ENCODE results near the gene RNF111.

The RNF111 gene

DNA sequence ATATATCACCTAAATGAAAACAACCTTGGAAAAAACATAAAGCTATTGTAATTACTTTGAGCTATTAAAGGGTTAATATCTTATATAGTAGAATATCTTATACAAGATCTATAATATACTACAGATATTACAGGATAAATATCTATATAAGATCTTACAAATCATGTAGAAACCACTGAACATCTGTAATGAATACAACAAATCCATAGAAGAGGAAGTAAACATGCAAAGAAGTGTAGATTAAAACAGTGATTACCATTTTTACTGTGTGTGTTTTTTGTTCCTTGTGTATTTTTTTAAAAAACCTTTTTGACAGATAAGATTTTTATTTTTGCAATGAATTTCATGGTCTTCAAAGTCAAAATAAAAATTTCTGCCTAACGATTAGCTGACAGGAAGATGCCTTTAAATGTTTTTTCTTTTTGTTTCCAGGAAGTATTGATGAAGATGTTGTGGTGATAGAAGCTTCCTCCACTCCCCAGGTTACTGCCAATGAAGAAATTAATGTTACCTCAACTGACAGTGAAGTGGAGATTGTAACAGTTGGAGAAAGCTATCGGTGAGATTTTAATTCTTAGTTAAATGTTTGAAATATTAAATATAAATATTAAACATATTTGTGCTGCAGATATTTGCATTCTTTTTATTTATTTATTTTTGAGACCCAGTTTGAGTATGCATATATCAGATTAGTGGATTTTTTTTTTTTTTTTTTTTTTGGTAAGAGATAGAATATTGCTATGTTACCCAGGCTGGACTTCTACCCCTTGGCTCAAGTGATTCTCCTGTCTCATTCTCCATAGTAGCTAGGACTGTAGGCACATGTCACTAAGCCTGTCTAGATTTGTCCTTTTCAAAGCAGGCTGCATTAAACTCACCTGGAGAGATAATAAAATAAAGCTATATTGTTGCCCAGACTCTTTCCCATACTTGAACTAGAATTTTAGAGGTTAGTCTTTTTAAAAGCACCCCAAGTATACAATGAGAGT is 64.7 kb downstream of the RNF111 start:
- Histone ChIP-seq H3K36me3 (ENCODE audit: control insufficient read depth in 1 of 2, insufficient read depth in 2 of 2, low read length in 2 of 2) (peaks cover 3 to 33% of the 10 kb centered on the region in 2 donors), H3K9me3 (ENCODE audit: control insufficient read depth in 1 of 2, low read length in 2 of 2) (no peaks in the 10 kb centered on the region), H3K27ac (ENCODE audit: low read depth, low read length) (no peak overlapping the region), H3K27me3 (ENCODE audit: control insufficient read depth in 1 of 2, insufficient read depth in 2 of 2, low read length in 2 of 2) (no peaks in the 10 kb centered on the region), H3K4me3 (ENCODE audit: low read depth in 1 of 2, low read length in 2 of 2) (no peak overlapping the region), H3K9ac (ENCODE audit: low read depth in 1 of 2, low read length in 2 of 2) (no peak overlapping the region), H3K4me1 (ENCODE audit: control insufficient read depth in 1 of 2, insufficient read depth in 2 of 2, low read length in 2 of 2) (no peaks in the 10 kb centered on the region)

DNA sequence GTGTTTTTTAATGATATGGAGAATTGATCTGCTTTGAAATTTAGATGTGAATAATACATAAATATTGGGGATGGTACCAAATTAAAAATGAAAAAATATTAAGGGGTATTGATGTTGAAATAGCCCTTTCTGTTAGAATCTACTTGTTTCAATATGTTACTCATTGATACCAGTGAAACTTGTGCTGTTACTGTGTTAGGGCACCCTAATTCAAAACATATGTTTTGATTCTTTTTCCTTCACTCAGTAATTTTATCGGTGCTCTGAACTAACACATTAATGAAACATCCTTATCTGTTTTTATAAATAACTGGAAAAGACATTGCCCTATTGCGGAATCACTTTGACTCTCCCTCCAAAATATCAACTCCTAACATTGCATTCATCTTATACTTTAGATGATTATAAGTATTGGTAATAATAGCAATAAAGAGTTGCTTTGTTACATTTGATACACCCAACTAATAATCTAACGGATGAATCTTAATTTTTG is 65.5 kb downstream of the RNF111 start:
- Histone ChIP-seq H3K4me1 (ENCODE audit: control insufficient read depth in 1 of 2, insufficient read depth in 2 of 2, low read length in 2 of 2) (no peaks in the 10 kb centered on the region), H3K4me3 (ENCODE audit: low read depth in 1 of 2, low read length in 2 of 2) (no peak overlapping the region), H3K36me3 (ENCODE audit: control insufficient read depth in 1 of 2, insufficient read depth in 2 of 2, low read length in 2 of 2) (peaks cover 5 to 40% of the 10 kb centered on the region in 2 donors), H3K9ac (ENCODE audit: low read depth in 1 of 2, low read length in 2 of 2) (no peak overlapping the region), H3K9me3 (ENCODE audit: control insufficient read depth in 1 of 2, low read length in 2 of 2) (no peaks in the 10 kb centered on the region), H3K27ac (ENCODE audit: low read depth, low read length) (no peak overlapping the region), H3K27me3 (ENCODE audit: control insufficient read depth in 1 of 2, insufficient read depth in 2 of 2, low read length in 2 of 2) (no peaks in the 10 kb centered on the region)

DNA sequence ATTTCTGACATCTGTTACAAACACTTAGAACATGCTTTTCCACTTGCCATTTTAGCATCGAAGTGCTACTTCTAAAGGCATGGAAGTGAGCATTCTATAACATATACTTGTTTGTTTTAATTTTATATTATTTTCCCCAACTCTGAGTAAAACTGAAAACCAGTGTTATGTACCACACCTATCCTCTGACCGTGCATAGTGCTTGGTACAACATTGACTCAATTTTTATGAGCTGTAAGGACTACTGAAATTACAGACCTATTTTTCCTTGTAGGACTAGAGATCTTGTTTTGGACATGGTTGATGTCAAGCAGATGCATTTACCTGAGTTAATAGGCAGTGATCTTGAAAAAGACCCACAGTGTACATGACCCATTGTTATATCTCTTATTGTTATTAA is 66.0 kb downstream of the RNF111 start:
- H3K27ac ChIP-seq (ENCODE audit: low read depth, low read length), result no peak overlapping the region
- peaks cover 9 to 44% of the 10 kb centered on the region in 2 donors for H3K36me3 ChIP-seq (ENCODE audit: control insufficient read depth in 1 of 2, insufficient read depth in 2 of 2, low read length in 2 of 2)
- H3K27me3 ChIP-seq (ENCODE audit: control insufficient read depth in 1 of 2, insufficient read depth in 2 of 2, low read length in 2 of 2), result no peaks in the 10 kb centered on the region

DNA sequence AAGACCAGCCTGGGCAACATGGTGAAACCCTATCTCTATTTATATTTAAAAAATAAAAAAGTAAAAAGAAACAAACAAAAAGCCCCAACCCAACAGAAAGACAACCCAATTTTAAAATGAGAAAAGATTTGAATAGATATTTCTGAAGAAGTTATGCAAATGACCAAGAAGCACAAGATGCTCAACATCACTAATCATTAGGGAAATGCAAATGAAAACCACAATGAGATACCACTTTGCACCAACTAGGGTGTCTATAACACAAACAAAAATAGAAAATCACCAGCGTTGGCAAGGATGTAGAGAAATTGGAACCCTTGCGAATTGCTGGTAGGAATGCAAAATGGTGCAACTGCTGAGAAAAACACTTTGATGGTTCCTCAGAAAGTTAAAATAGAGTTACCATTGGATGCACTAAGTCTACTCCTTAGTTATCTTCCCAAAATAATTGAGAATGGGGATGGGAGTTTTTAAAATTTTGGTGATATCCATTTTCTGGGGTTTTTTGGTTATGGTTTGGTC is 71.7 kb downstream of the RNF111 start:
- Histone ChIP-seq H3K9me3 (ENCODE audit: control insufficient read depth in 1 of 2, low read length in 2 of 2) (no peaks in the 10 kb centered on the region), H3K4me3 (ENCODE audit: low read depth in 1 of 2, low read length in 2 of 2) (no peak overlapping the region), H3K36me3 (ENCODE audit: control insufficient read depth in 1 of 2, insufficient read depth in 2 of 2, low read length in 2 of 2) (peaks cover 30 to 90% of the 10 kb centered on the region in 2 donors), H3K27me3 (ENCODE audit: control insufficient read depth in 1 of 2, insufficient read depth in 2 of 2, low read length in 2 of 2) (no peaks in the 10 kb centered on the region), H3K9ac (ENCODE audit: low read depth in 1 of 2, low read length in 2 of 2) (no peak overlapping the region), H3K27ac (ENCODE audit: low read depth, low read length) (no peak overlapping the region), H3K4me1 (ENCODE audit: control insufficient read depth in 1 of 2, insufficient read depth in 2 of 2, low read length in 2 of 2) (no peaks in the 10 kb centered on the region)

More for the DNA sequence above, 66.0 kb downstream of the RNF111 start:
- Histone ChIP-seq H3K9me3 (ENCODE audit: control insufficient read depth in 1 of 2, low read length in 2 of 2) (no peaks in the 10 kb centered on the region), H3K4me3 (ENCODE audit: low read depth in 1 of 2, low read length in 2 of 2) (no peak overlapping the region), H3K4me1 (ENCODE audit: control insufficient read depth in 1 of 2, insufficient read depth in 2 of 2, low read length in 2 of 2) (no peaks in the 10 kb centered on the region), H3K9ac (ENCODE audit: low read depth in 1 of 2, low read length in 2 of 2) (no peak overlapping the region)

DNA sequence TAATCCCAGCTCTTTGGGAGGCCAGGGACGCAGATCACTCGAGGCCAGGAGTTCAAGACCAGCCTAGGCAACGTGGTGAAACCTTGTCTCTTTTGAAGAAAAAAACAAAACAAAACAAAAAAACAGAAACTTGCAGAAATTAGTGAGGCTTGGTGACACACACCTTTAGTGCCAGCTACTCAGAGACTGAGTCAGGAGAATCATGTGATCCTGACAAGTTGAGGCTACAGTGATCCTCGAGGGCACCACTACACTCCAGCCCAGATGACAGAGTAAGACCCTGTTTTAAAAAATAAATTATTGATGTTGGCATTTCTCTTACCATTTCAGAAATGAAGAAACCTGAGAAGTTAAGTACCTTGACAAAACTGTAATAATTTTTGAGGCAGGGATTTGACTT is 72.9 kb downstream of the RNF111 start:
- H3K27me3 ChIP-seq (ENCODE audit: control insufficient read depth in 1 of 2, insufficient read depth in 2 of 2, low read length in 2 of 2), result no peaks in the 10 kb centered on the region
- no peaks in the 10 kb centered on the region for H3K4me1 ChIP-seq (ENCODE audit: control insufficient read depth in 1 of 2, insufficient read depth in 2 of 2, low read length in 2 of 2)
- peaks cover 30 to 87% of the 10 kb centered on the region in 2 donors for H3K36me3 ChIP-seq (ENCODE audit: control insufficient read depth in 1 of 2, insufficient read depth in 2 of 2, low read length in 2 of 2)
- H3K4me3 ChIP-seq (ENCODE audit: low read depth in 1 of 2, low read length in 2 of 2), result no peak overlapping the region
- H3K27ac ChIP-seq (ENCODE audit: low read depth, low read length), result no peak overlapping the region
- no peaks in the 10 kb centered on the region for H3K9me3 ChIP-seq (ENCODE audit: control insufficient read depth in 1 of 2, low read length in 2 of 2)
- no peak overlapping the region for H3K9ac ChIP-seq (ENCODE audit: low read depth in 1 of 2, low read length in 2 of 2)

DNA sequence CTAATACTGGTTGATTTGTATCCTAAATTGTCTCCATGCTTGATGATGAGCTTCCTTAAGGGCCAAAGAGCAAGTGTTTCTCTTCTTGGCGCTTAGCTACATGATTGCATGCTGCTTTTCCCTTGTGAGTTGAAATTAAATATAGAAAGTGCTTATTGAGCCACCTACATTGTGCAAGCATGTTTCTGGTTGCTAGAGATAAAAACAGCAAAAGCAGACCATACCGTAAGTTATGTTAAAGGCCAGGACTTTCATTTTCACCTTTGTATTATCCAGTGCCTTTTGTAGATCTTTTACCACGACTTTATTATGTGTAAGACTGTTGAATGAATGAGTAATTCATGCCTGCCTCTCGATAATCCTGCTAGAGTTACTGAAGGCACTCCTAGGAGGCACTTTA is 75.6 kb downstream of the RNF111 start:
- Histone ChIP-seq H3K9ac (ENCODE audit: low read depth in 1 of 2, low read length in 2 of 2) (no peak overlapping the region), H3K36me3 (ENCODE audit: control insufficient read depth in 1 of 2, insufficient read depth in 2 of 2, low read length in 2 of 2) (peaks cover 33 to 84% of the 10 kb centered on the region in 2 donors)

DNA sequence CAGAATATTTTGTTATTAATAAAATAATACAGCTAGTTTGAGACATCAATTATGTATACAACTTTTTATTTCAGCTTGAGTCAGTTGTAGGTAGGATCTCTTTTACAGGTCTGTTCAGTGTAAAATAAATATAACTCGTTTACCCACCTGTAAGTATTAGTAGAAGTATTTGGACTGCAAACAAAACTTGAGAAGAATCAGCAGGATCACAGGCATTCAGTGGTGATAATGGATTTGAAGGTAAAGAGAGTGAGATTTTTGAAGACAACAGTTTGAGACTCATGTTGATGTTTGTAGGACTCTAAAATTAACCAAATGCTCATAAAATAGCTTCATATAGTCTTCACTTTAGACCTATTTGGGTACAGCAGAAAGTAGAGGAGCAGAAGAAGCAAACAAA is 82.0 kb downstream of the RNF111 start:
- H3K4me3 ChIP-seq (ENCODE audit: low read depth in 1 of 2, low read length in 2 of 2), result no peak overlapping the region

More for the DNA sequence above, 75.6 kb downstream of the RNF111 start:
- Histone ChIP-seq H3K9me3 (ENCODE audit: control insufficient read depth in 1 of 2, low read length in 2 of 2) (no peaks in the 10 kb centered on the region), H3K27ac (ENCODE audit: low read depth, low read length) (no peak overlapping the region), H3K27me3 (ENCODE audit: control insufficient read depth in 1 of 2, insufficient read depth in 2 of 2, low read length in 2 of 2) (no peaks in the 10 kb centered on the region), H3K4me3 (ENCODE audit: low read depth in 1 of 2, low read length in 2 of 2) (no peak overlapping the region), H3K4me1 (ENCODE audit: control insufficient read depth in 1 of 2, insufficient read depth in 2 of 2, low read length in 2 of 2) (no peaks in the 10 kb centered on the region)

DNA sequence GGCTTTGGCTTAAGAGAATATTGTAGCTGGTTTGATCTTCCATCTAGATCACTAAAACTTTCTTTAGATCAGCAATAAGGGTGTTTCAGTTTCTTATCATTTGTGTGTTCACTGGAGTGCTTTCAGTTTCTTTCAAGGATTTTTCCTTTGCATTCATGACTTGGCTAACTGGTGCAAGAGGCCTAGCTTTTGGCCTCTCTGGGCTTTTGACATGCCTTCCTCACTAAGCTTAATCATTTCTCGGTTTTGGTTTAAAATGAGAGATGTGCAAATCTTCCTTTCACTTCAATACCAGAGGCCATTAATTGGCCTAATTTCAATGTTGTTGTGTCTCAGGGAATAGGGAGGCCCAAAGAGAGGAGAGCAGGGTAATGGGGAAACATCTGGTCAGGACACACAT is 87.1 kb downstream of the RNF111 start:
- H3K4me1 ChIP-seq (ENCODE audit: control insufficient read depth in 1 of 2, insufficient read depth in 2 of 2, low read length in 2 of 2), result no peaks in the 10 kb centered on the region
- no peak overlapping the region for H3K27ac ChIP-seq (ENCODE audit: low read depth, low read length)
- peaks cover 0 to 7% of the 10 kb centered on the region in 2 donors for H3K9me3 ChIP-seq (ENCODE audit: control insufficient read depth in 1 of 2, low read length in 2 of 2)
- peaks cover 3 to 34% of the 10 kb centered on the region in 2 donors for H3K36me3 ChIP-seq (ENCODE audit: control insufficient read depth in 1 of 2, insufficient read depth in 2 of 2, low read length in 2 of 2)
- H3K9ac ChIP-seq (ENCODE audit: low read depth in 1 of 2, low read length in 2 of 2), result no peak overlapping the region
- no peaks in the 10 kb centered on the region for H3K27me3 ChIP-seq (ENCODE audit: control insufficient read depth in 1 of 2, insufficient read depth in 2 of 2, low read length in 2 of 2)
- H3K4me3 ChIP-seq (ENCODE audit: low read depth in 1 of 2, low read length in 2 of 2), result no peak overlapping the region

More for the DNA sequence above, 82.0 kb downstream of the RNF111 start:
- peaks cover 0 to 7% of the 10 kb centered on the region in 2 donors for H3K9me3 ChIP-seq (ENCODE audit: control insufficient read depth in 1 of 2, low read length in 2 of 2)
- no peak overlapping the region for H3K27ac ChIP-seq (ENCODE audit: low read depth, low read length)
- H3K36me3 ChIP-seq (ENCODE audit: control insufficient read depth in 1 of 2, insufficient read depth in 2 of 2, low read length in 2 of 2), result peaks cover 11 to 50% of the 10 kb centered on the region in 2 donors
- no peaks in the 10 kb centered on the region for H3K4me1 ChIP-seq (ENCODE audit: control insufficient read depth in 1 of 2, insufficient read depth in 2 of 2, low read length in 2 of 2)
- H3K9ac ChIP-seq (ENCODE audit: low read depth in 1 of 2, low read length in 2 of 2), result no peak overlapping the region
- no peaks in the 10 kb centered on the region for H3K27me3 ChIP-seq (ENCODE audit: control insufficient read depth in 1 of 2, insufficient read depth in 2 of 2, low read length in 2 of 2)

DNA sequence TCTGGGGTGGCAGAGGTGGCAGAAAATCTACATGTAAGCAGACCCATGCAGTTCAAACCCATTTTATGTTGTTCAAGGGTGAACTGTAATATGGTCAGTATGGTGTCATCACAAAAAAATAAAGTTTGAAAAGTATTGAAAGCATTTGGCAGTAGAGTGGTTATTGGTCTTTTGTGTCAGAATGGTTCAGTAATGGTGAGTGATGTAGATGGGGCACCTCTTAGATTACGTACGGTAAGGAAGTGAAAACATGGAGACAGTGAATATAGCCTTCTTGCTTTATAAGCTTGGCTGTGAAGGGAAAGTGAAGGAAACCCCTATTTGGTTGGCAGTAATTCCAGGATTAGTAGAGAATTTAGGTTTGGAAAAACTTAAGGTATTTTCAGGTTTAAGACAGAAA is 100.3 kb downstream of the RNF111 start:
- no peak overlapping the region for H3K27ac ChIP-seq (ENCODE audit: low read depth, low read length)
- H3K9me3 ChIP-seq (ENCODE audit: control insufficient read depth in 1 of 2, low read length in 2 of 2), result no peaks in the 10 kb centered on the region
- H3K27me3 ChIP-seq (ENCODE audit: control insufficient read depth in 1 of 2, insufficient read depth in 2 of 2, low read length in 2 of 2), result no peaks in the 10 kb centered on the region
- peaks cover 30 to 61% of the 10 kb centered on the region in 2 donors for H3K36me3 ChIP-seq (ENCODE audit: control insufficient read depth in 1 of 2, insufficient read depth in 2 of 2, low read length in 2 of 2)
- no peak overlapping the region for H3K4me3 ChIP-seq (ENCODE audit: low read depth in 1 of 2, low read length in 2 of 2)
- no peaks in the 10 kb centered on the region for H3K4me1 ChIP-seq (ENCODE audit: control insufficient read depth in 1 of 2, insufficient read depth in 2 of 2, low read length in 2 of 2)
- H3K9ac ChIP-seq (ENCODE audit: low read depth in 1 of 2, low read length in 2 of 2), result no peak overlapping the region

DNA sequence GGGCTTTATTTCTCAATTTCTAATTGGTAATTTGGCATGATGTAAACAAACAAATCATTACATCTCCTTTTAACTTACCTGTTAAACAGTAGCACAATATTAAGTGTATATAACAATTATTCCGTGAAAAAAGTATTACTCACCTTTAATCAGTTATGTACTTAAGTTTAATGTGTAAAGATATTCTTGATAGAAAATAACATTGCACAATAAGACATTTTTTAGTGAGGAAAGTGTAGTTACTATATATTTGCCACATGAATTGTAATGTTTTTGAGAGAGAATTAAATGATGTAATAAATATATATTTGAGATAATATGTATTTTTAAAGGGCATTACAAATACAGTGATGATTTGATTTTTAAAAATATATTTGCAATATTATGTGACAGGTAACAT is 106.6 kb downstream of the RNF111 start:
- Histone ChIP-seq H3K27me3 (ENCODE audit: control insufficient read depth in 1 of 2, insufficient read depth in 2 of 2, low read length in 2 of 2) (no peaks in the 10 kb centered on the region), H3K27ac (ENCODE audit: low read depth, low read length) (no peak overlapping the region), H3K9ac (ENCODE audit: low read depth in 1 of 2, low read length in 2 of 2) (no peak overlapping the region), H3K9me3 (ENCODE audit: control insufficient read depth in 1 of 2, low read length in 2 of 2) (no peaks in the 10 kb centered on the region), H3K4me3 (ENCODE audit: low read depth in 1 of 2, low read length in 2 of 2) (no peak overlapping the region), H3K4me1 (ENCODE audit: control insufficient read depth in 1 of 2, insufficient read depth in 2 of 2, low read length in 2 of 2) (no peaks in the 10 kb centered on the region), H3K36me3 (ENCODE audit: control insufficient read depth in 1 of 2, insufficient read depth in 2 of 2, low read length in 2 of 2) (peaks cover 27 to 57% of the 10 kb centered on the region in 2 donors)

Measured in duodenal mucosa (tissue), 2 donors.